ENCODE results near the gene FNIP2. TPM values are rescaled to one million over a fixed set of nuclear protein-coding genes. Genes with fewer than 3 reads are reported as not detected.
"Not testable (repeated sequence)": the region's sequence is repeated elsewhere in the genome, so short reads cannot be mapped to it uniquely, and the experiment has no call there.

FNIP2 gene
- total and polyA plus RNA-seq, 7 donors, result 15.6 to 92.1 (median 33.3) TPM

- H3K27ac ChIP-seq, result no peak overlapping the region
- H3K36me3 ChIP-seq (ENCODE audit: insufficient read depth in 1 of 2, low read depth in 1 of 2), result no peaks in the 10 kb centered on the region
- no peak overlapping the region for H3K4me3 ChIP-seq
- 87 to 94% (median 90%) methylated on average over 8 of the region's 8 CpGs for WGBS, 3 donors
- TF ChIP-seq, protein P1, sequence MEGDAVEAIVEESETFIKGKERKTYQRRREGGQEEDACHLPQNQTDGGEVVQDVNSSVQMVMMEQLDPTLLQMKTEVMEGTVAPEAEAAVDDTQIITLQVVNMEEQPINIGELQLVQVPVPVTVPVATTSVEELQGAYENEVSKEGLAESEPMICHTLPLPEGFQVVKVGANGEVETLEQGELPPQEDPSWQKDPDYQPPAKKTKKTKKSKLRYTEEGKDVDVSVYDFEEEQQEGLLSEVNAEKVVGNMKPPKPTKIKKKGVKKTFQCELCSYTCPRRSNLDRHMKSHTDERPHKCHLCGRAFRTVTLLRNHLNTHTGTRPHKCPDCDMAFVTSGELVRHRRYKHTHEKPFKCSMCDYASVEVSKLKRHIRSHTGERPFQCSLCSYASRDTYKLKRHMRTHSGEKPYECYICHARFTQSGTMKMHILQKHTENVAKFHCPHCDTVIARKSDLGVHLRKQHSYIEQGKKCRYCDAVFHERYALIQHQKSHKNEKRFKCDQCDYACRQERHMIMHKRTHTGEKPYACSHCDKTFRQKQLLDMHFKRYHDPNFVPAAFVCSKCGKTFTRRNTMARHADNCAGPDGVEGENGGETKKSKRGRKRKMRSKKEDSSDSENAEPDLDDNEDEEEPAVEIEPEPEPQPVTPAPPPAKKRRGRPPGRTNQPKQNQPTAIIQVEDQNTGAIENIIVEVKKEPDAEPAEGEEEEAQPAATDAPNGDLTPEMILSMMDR (IDR thresholded peaks at IDR 0.05), result no peak
- no peaks in the 10 kb centered on the region for H3K9me3 ChIP-seq
- no peak for ATAC-seq
- H3K4me1 ChIP-seq, result peaks cover 74% of the 10 kb centered on the region
- no peak for DNase-seq
- H3K27me3 ChIP-seq (ENCODE audit: insufficient read depth in 3 of 3, low read length in 2 of 3), result no peaks in the 10 kb centered on the region
- intact Hi-C loops (cut with DNase I), result no loop called here
Observed at GRCh38 chr4:158789853-158790252, 21.0 kb downstream of the FNIP2 start.

DNA sequence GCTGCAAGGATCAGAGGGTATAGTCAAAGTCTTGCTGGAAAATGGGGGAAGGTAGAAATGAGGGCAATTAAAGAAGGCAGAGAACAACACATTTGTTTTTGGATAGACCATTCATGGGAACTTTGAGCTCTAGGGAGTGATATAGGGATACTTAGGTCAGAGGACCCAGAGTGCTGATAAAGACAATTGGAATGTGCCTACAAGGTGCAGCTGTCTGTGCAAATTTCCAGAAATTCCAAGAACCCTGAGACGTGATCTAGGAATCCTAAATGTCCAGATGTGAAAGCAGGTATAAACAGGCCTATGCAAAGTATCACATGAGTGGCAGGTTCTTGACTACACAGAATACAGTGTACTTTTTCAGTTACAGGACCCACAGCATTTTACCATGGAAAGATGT, 24.2 kb downstream of the FNIP2 start:
- Histone ChIP-seq H3K9me3 (no peaks in the 10 kb centered on the region), H3K27ac (no peak overlapping the region), H3K27me3 (ENCODE audit: insufficient read depth in 3 of 3, low read length in 2 of 3) (no peaks in the 10 kb centered on the region), H3K4me1 (peaks cover 54% of the 10 kb centered on the region), H3K4me3 (no peak overlapping the region), H3K36me3 (ENCODE audit: insufficient read depth in 1 of 2, low read depth in 1 of 2) (no peaks in the 10 kb centered on the region)
- intact Hi-C loops (cut with DNase I), result no loop called here
- 17 to 30% (median 20%) methylated on average over 1 of the region's 1 CpG for WGBS, 3 donors
- DNase-seq (no peak), ATAC-seq (no peak)
- TF ChIP-seq, protein P1 (IDR thresholded peaks at IDR 0.05), result no peak

DNA sequence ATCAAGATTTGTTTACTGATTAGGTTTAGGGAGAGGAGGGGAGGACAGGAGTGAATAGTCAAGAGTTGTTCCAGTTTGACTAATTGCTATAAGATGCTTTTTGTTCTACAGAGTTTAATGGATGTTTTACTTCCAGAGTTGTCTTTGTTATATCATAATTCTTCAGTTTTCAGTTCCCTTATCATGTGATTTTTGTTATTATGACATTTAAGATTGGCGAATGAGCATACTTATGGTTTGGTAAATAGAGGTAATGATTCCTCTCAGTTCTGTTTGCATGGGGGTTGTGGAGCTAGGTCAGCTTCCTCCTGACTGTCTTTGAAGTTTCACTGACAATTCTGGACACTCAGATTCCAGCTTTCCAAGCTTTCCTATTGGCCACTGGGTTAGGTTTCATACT, 24.6 kb downstream of the FNIP2 start:
- intact Hi-C loops (cut with DNase I); H3K36me3 ChIP-seq (ENCODE audit: insufficient read depth in 1 of 2, low read depth in 1 of 2); ATAC-seq; DNase-seq; H3K27ac ChIP-seq; H3K9me3 ChIP-seq; H3K4me3 ChIP-seq; H3K27me3 ChIP-seq (ENCODE audit: insufficient read depth in 3 of 3, low read length in 2 of 3): not testable (repeated sequence)
- peaks cover 54% of the 10 kb centered on the region for H3K4me1 ChIP-seq
- 94 to 100% (median 96%) methylated on average over 1 of the region's 1 CpG for WGBS, 3 donors

GRCh38 chr4:158796370-158797140, 27.7 kb downstream of the FNIP2 start:
- Histone ChIP-seq H3K4me3 (no peak overlapping the region), H3K9me3 (no peaks in the 10 kb centered on the region), H3K4me1 (peaks cover 61% of the 10 kb centered on the region), H3K27ac (peak overlapping the region; percentile 54), H3K36me3 (ENCODE audit: insufficient read depth in 1 of 2, low read depth in 1 of 2) (no peaks in the 10 kb centered on the region), H3K27me3 (ENCODE audit: insufficient read depth in 3 of 3, low read length in 2 of 3) (no peaks in the 10 kb centered on the region)
- 82 to 90% (median 88%) methylated on average over 7 of the region's 7 CpGs for WGBS, 3 donors
- DNase-seq, result peak in 1 of 2 donors; percentile 40
- TF ChIP-seq, protein P1 (IDR thresholded peaks at IDR 0.05), result no peak
- peak; percentile 63 to 85 (median 72) for ATAC-seq
- intact Hi-C loops (cut with DNase I), result no loop called here

- TF ChIP-seq, protein P1 (IDR thresholded peaks at IDR 0.05), result no peak
- no peak for ATAC-seq
- DNase-seq, result no peak
- no peak overlapping the region for H3K4me3 ChIP-seq
- intact Hi-C loops (cut with DNase I), result no loop called here
- 89 to 93% (median 92%) methylated on average over 7 of the region's 7 CpGs for WGBS, 3 donors
- peaks cover 54% of the 10 kb centered on the region for H3K4me1 ChIP-seq
- peaks cover 0 to 2% of the 10 kb centered on the region in 2 donors for H3K36me3 ChIP-seq (ENCODE audit: insufficient read depth in 1 of 2, low read depth in 1 of 2)
- no peaks in the 10 kb centered on the region for H3K9me3 ChIP-seq
- no peaks in the 10 kb centered on the region for H3K27me3 ChIP-seq (ENCODE audit: insufficient read depth in 3 of 3, low read length in 2 of 3)
- H3K27ac ChIP-seq, result no peak overlapping the region
Observed at GRCh38 chr4:158798062-158798461, 29.2 kb downstream of the FNIP2 start.
